ENCODE data around the gene IFITM2. TPM values are rescaled to one million over a fixed set of nuclear protein-coding genes. Genes with fewer than 3 reads are reported as not detected.

The IFITM2 gene
- total RNA-seq: 478 and 666 TPM in 2 replicates

DNA sequence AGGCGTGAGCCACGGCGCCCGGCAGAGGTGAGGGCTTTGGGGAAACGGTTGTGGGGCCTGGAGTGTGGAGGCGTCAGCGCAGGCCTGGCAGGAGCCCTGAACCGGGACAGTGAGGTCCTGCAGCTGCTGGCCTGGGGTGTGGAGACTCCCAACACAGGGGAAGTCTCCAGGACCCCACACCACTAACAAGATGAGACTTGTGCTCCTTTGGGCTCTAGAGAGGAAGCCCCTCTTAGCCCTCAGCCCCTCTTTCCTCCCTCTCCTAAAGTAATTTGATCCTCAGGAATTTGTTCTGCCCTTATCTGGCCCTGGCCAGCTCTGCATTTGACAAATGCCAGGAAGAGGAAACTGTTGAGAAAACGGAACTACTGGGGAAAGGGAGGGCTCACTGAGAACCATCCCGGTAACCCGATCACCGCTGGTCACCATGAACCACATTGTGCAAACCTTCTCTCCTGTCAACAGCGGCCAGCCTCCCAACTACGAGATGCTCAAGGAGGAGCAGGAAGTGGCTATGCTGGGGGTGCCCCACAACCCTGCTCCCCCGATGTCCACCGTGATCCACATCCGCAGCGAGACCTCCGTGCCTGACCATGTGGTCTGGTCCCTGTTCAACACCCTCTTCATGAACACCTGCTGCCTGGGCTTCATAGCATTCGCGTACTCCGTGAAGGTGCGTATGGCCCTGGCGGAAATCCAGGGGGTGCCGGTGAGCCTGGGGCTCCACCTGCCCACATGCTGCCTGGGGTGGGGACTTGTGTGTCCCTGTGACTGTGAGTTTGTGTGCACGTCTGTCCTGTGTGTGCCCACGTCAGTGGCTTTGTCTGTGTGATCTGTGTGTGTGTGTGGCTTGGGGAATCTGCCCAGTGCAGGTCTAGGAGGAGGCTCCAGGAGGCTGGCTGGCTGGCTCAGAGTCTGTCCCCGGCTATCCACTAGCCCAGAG, at the start of gene IFITM2:
Gene IFITM2, plus strand, starts transcription at position 51 of the 943 bp plus-strand sequence. Its CDS starts 377 bp downstream, at position 428.

DNA sequence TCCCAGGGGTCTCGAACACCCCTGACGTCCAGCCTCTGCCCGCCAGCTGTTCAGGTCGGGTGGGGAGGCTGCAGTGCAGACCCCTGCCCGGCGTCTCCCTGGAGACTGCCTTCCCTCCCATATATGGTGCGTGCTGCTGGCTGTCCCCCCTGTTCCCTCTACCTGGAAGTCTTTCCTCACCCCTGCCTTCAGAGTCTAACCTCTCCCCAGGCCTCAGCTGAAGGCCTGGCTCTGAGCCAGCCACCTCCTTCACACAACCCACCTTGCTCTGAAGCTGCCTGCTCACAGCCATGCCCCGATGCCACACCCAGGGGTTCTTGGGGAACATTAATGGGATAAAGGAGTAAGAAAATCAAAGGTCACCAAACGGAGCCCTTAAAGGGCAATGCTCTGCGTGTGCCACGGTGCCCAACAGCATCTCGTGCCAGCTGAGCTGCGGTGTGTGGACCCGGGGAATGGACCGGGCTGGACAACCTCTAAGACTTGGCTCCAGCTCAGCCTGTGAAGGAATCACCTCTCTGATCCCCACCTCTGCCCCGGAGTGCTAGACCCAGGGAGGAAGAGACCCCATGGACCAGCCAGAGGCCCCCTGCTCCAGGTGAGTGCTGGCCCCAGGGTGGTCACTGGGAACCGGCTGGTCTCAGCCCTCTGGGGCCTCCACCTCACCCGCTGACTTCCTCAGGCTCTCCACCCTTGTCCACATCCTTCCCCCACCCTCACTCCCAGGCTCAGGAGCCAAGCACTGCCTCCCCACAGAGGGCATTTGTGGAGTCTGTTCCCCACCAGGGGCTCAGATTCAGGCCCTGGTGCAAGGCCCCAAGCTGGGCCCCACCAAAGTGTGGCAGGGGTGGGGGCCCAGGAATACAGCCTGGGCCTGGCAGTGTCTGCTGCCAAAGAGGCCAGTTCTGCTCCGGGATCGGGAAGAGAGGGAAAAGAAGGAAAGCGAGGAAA, 29.3 kb upstream of the IFITM2 start, which contains the start of gene NLRP6:
Gene NLRP6, plus strand, starts transcription at position 407 of the 951 bp plus-strand sequence. Its CDS starts 163 bp downstream, at position 570.

DNA sequence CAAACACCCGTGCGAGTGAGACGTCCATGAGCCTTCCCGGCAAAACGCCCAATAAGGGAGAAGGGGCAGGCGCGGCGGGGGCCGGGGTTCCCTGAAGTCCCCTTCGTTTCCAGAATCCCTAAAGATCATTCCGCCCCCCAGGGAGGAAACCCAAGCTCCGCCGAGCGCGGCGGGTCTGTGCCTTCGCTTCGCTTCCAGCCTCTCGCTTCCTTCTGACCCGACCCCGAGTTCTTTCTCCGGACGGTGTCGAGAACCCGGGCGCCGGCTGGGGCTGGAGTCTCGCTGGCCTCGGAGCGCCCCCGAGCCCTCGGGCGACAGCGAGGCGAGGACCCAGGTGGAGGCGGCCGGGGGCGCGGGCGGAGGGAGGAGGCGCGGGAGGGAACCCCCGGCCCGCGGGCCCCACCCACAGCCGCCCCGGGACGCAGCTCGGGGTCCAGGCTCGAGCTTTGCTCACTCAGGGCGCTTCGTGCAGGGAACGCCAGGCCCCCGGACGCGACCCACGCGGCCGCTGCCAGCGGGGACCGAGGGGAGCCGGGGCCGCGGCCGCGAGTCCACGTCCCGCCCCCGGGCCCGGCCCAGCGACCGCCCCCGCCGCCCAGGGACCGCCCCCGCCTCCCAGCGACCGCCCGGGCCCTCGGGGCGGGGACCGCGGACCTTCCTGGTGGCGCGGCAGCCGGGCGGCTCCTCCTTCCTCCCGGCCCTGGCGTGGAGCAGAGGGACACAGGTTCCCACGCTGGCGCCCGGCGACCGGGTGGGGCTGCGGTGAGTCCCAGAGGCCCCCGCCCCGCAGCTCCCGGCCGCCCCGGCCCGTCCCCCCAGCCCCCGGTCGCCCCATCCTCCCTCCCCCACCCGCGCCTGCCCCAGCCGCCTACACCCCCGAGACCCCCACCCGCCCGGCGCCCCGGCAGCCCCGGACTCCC, 18.9 kb upstream of the IFITM2 start, which contains the start of gene PGGHG:
Gene PGGHG, plus strand, starts transcription at position 649 of the 920 bp plus-strand sequence. CDS start 691 bp downstream, outside the sequence.

DNA sequence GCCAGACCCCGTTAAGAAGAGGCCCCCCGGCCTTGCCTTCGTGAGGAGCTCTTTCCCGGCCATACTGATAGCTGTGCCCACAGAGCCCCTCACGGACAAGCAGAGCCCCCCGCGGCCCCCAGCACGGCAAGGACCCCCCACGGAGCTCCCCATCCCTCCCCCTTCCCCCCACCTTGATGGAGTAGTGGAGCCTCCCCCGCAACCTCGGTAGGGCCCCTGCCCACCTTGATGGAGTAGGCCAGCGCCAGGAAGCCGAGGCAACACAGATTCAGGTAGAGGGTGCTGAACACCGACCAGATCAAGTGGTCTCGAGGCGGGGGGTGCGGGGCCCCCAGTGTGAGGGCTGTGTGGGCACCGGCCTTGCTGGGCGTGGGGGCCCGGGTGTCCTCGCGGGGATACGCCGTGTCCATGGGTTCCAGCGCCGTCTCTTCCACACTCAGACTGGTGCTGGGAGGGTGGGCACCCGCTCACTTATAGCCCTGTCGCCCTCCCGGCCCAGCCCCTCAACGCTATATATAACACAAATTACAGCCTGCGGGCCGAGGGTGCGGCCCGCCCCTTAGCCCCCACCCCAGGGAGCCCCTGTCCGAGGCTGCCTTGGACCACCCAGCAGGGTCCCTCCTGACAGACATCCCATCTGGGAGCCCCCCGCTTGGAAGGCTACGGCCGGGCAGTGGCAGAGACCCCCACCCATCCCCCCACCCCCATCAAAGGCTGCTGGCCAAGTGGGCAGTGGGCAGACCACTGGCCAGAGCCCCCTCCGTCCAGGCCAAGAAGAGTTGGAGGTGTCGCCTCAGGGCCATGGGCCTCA, 8.3 kb upstream of the IFITM2 start, which contains the start of gene IFITM5:
Gene IFITM5, minus strand, starts transcription at position 446 of the 811 bp plus-strand sequence. Its CDS starts 36 bp downstream, at position 410.

DNA sequence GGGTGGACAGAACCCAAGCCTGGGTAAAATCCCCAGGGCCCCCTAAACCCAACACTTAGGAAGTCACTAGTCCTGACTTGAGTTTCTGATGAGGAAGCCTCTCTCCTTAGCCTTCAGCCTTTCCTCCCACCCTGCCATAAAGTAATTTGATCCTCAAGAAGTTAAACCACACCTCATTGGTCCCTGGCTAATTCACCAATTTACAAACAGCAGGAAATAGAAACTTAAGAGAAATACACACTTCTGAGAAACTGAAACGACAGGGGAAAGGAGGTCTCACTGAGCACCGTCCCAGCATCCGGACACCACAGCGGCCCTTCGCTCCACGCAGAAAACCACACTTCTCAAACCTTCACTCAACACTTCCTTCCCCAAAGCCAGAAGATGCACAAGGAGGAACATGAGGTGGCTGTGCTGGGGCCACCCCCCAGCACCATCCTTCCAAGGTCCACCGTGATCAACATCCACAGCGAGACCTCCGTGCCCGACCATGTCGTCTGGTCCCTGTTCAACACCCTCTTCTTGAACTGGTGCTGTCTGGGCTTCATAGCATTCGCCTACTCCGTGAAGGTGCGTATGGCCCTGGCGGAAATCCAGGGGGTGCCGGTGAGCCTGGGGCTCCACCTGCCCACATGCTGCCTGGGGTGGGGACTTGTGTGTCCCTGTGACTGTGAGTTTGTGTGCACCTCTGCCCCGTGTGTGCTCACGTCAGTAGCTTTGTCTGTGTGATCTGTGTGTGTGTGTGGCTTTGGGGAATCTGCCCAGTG, 6.4 kb downstream of the IFITM2 start, which contains the start of gene IFITM1:
Gene IFITM1, plus strand, starts transcription at position 254 of the 767 bp plus-strand sequence. Its CDS starts 131 bp downstream, at position 385.

Other genes with a start within 250 kb of the IFITM2 start
- not detected in 2 replicates for gene SCGB1C1, start 114.7 kb upstream of the IFITM2 start, total RNA-seq
- 50.9 and 52.7 TPM in 2 replicates for gene BET1L, start 100.4 kb upstream of the IFITM2 start, total RNA-seq
- 73.5 and 136 TPM in 2 replicates for gene RIC8A, start 100.1 kb upstream of the IFITM2 start, total RNA-seq
- gene SIRT3, start 71.5 kb upstream of the IFITM2 start, total RNA-seq: 5.5 and 16.6 TPM in 2 replicates
- 115 and 132 TPM in 2 replicates for gene PSMD13, start 70.8 kb upstream of the IFITM2 start, total RNA-seq
- not detected in 2 replicates for gene NLRP6, start 29.4 kb upstream of the IFITM2 start, total RNA-seq
- 16.7 and 34.8 TPM in 2 replicates for gene PGGHG, start 18.7 kb upstream of the IFITM2 start, total RNA-seq
- gene IFITM5, start 8.3 kb upstream of the IFITM2 start, total RNA-seq: not detected in 2 replicates
- gene IFITM1, start 6.2 kb downstream of the IFITM2 start, total RNA-seq: 203 and 427 TPM in 2 replicates
- 802 and 859 TPM in 2 replicates for gene IFITM3, start 13.0 kb downstream of the IFITM2 start, total RNA-seq
- 2.3 and 7.1 TPM in 2 replicates for gene B4GALNT4, start 61.7 kb downstream of the IFITM2 start, total RNA-seq
- gene PKP3, start 86.4 kb downstream of the IFITM2 start, total RNA-seq: 0.54 and 3.2 TPM in 2 replicates
- 42.4 and 43.0 TPM in 2 replicates for gene SIGIRR, start 107.2 kb downstream of the IFITM2 start, total RNA-seq
- not detected in 2 replicates for gene ANO9, start 134.2 kb downstream of the IFITM2 start, total RNA-seq
- gene PTDSS2, start 142.5 kb downstream of the IFITM2 start, total RNA-seq: 36.3 and 40.8 TPM in 2 replicates
- 451 and 498 TPM in 2 replicates for gene RNH1, start 199.4 kb downstream of the IFITM2 start, total RNA-seq
- gene HRAS, start 227.8 kb downstream of the IFITM2 start, total RNA-seq: 46.4 and 67.1 TPM in 2 replicates
- gene LRRC56, start 229.7 kb downstream of the IFITM2 start, total RNA-seq: 0.16 and 1.3 TPM in 2 replicates